H54 (cell line): ENCODE results near the gene C12orf75.
A peak's percentile ranks its signal among the peaks of the same experiment; 100 is the strongest.

Source experiments
- DNase-seq: peaks from one replicate; pipeline ENCODE4 v3.0.0; 2011; ENCODE audit warnings: low spot score, mixed read lengths; ENCODE audit not compliant: insufficient read length
- FAIRE-seq: peaks from 3 replicates; lab custom pipeline; 2011; peaks lifted over from hg19 to GRCh38; lab: Jason Lieb, UNC
- POLR2A ChIP-seq: IDR thresholded peaks from 2 replicates; pipeline ENCODE4 v1.6.1; 2011; ENCODE audit warnings: low read depth, mild to moderate bottlenecking, low read length

The C12orf75 gene

DNA sequence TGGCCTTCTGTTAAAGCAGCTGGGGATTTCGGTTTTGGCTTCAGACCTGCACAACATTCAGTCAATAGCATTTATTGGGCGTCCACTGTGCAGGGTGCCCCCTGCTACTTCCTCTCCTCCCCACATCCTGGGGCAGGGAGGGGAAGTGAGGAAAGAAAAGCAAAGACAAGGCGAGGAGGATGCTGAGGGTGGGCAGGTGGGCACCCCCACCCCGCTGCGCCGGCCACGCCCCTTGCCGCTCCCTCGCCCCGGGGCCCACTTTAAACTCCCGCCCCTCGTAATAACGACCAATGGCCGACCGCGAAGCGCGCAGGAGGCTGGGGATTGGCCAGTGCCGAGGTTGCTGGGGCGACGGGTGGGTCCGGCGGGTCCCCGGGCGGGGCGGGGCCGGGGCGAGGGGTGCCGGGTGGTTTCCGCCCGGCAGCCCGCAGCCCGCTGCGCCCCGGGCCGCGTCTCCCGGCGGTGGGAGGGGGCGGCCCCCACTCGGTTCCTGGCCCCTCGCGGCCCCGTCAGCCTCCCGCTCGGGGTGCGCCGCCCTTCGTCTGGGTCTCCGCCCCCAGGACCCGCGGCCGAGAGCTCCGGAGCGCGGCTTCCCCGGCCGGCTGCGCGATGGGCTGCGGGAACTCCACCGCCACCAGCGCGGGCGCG lies at the start of gene C12orf75:
TSS of gene C12orf75 (plus strand) at position 409 of the 648 bp plus-strand sequence. CDS start at position 610, 201 bp downstream.
- FAIRE-seq = no peak
- peak; percentile 29 for TF ChIP-seq POLR2A

GRCh38 chr12:105280966-105281693 lies 49.4 kb upstream of the C12orf75 start:
- no peak for DNase-seq
- TF ChIP-seq POLR2A = no peak
- FAIRE-seq = no peak

More for the DNA sequence above, at the start of gene C12orf75:
- peak; percentile 77 for DNase-seq

GRCh38 chr12:105281694-105282049 lies 48.8 kb upstream of the C12orf75 start:
- no peak for TF ChIP-seq POLR2A
- DNase-seq = no peak
- no peak for FAIRE-seq

DNA sequence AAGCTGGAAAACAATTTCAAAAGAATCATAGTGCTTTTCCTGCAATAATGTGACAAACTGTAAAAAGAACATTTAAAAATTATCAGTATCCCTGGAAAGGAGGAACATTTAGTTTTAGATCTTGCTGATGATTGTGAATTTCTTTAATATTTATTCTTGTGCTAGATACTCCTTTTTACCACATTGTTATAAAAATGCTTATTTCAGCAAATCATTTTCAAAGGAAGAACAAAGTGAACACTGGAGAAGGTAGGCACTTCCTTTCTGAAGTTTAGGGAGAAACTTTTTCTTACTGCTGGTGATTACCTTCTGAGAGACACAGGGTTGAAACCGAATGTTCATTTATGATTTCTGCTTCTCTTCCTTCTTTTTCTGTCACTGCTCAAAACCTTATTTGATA lies 45.1 kb upstream of the C12orf75 start:
- DNase-seq = no peak
- FAIRE-seq = no peak
- TF ChIP-seq POLR2A = no peak

- no peak for FAIRE-seq
- TF ChIP-seq POLR2A = no peak
- no peak for DNase-seq
Measured at GRCh38 chr12:105287408-105287807, 43.1 kb upstream of the C12orf75 start.

DNA sequence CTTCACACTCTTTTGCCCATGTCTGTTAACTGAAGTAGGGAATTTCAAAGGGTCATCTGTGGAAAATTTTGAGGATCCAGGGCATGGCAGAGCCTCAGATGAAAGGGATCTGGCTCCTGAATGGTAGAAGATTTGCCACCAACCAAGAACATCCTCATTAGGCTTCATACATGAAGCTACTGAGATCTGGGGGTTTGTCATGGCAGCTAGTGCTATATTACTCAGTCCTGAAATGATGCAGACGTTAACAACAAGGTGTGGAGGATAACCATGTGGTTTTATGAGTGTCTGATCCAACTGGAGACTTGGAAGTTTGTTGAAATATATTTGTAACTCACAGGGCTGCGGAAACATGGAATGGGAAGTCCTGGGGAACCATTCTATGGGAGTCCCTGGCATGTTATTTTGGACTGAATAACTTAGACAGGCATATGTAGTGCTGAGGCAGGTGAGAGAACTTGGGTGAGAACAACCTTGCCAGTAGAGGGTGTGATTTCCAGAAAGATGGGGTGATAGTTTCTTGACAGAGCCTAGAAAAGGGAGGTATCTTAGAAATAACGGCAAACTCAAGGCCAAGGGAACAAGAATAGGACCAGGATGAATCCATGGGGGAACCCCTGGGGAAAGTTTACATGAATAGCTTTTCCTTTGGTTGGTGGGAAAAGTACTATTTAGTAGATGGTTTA lies 42.0 kb upstream of the C12orf75 start:
- no peak for FAIRE-seq
- no peak for DNase-seq
- TF ChIP-seq POLR2A = no peak

- no peak for TF ChIP-seq POLR2A
- DNase-seq (peak; percentile 16), FAIRE-seq (peak; percentile 92)
Measured at GRCh38 chr12:105289114-105289904, 41.2 kb upstream of the C12orf75 start.

DNA sequence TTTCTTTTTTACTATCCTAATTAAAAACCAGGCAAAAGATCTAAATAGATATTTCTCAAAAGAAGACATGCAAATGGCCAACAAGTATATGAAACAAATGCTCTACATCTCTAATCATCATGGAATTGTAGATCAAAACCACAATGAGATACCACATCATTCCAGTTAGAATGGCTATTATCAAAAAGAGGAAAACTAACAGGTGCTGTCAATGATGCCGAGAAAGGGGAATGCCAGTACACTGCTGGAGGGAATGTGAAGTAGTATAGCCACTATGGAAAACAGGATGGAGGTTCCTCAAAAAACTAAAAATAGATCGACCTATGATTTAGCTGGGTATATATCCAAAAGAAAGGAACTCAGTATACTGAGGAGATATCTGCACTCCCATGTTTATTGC lies 39.0 kb upstream of the C12orf75 start:
- DNase-seq = no peak
- TF ChIP-seq POLR2A = no peak
- no peak for FAIRE-seq

DNA sequence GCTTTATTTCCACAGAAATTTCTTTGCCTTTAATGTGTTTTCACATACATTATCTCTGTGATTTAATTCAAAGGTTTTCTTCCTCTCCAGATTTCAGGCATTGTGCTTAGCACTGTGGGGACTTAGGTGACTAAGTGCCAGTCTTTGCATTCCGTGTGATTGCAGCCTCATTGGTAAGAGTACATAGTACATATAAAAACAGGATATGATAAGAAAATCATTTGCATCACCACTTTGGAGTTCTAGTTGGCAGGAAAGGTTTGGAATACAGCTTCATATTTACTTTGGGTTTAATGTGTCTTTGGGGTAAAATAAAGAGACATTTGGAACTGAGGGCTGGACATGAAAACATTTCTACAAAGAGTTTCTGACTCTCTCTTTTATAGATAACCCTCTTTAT lies 37.8 kb upstream of the C12orf75 start:
- no peak for TF ChIP-seq POLR2A
- DNase-seq (no peak), FAIRE-seq (no peak)

GRCh38 chr12:105293187-105293586 lies 37.3 kb upstream of the C12orf75 start:
- TF ChIP-seq POLR2A = no peak
- FAIRE-seq (no peak), DNase-seq (no peak)

DNA sequence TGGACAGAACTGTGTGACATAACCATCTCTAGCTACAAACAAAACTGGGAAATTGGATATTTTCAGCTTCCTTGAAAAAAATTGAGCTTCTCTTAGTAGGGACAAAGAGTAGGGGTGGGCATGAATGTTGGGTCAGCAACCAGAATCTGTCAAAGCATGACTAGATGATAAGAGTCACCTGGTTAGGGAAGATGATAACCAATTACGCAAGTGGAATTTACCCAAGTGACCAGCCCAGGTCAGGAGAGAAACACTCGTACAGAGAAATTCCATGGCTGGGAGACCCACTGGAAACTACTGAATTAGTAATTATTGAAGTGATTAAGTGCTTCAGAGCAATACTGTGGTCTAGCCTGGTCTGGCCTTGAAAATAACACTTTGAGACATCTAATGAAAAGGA lies 36.3 kb upstream of the C12orf75 start:
- FAIRE-seq = no peak
- no peak for DNase-seq
- no peak for TF ChIP-seq POLR2A

- DNase-seq = no peak
- no peak for FAIRE-seq
- TF ChIP-seq POLR2A = no peak
Measured at GRCh38 chr12:105294886-105295479, 35.5 kb upstream of the C12orf75 start.
